A549 (cell line): ENCODE measurements around the gene CRB1. TPM values are rescaled to one million over a fixed set of nuclear protein-coding genes. Genes with fewer than 3 reads are reported as not detected.

Experiments
- ATAC-seq, 2 experiments: fragments of 200-7000 bp in 1 of 2; fragments of >200 bp in 1 of 2; cut with Nextera tagmentation in 1 of 2; cut with Tn5 transposase in 1 of 2; 3 replicates each; pipeline versions ENCODE4 v1.8.0 to v1.9.1; 2018 to 2020; ENCODE audit warnings: mild to moderate bottlenecking in 1 of 2, moderate library complexity in 1 of 2
- CTCF ChIA-PET: fragments of 300-600 bp; sonication (Branson Sonifier 250); formaldehyde crosslinking; extraction: SDS; loops from one replicate; lab custom pipeline; 2021; ENCODE audit warnings: antibody characterized with exemption, inconsistent platforms; lab: Yijun Ruan, JAX
- POLR2A ChIA-PET: fragments of 350-600 bp; formaldehyde crosslinking; extraction: SDS; loops from one replicate; lab custom pipeline; 2021; ENCODE audit warnings: antibody characterized with exemption, inconsistent platforms; lab: Yijun Ruan, JAX
- DNase-seq, 2 experiments: peaks; one replicate each; pipeline versions ENCODE4 v3.0.0 to v3.0.0-alpha.2; 2011 to 2016; ENCODE audit warnings: low read depth in 1 of 2, low spot score in 1 of 2
- FAIRE-seq: peaks from 2 replicates; lab custom pipeline; 2011; peaks lifted over from hg19 to GRCh38; lab: Jason Lieb, UNC
- H3K27ac ChIP-seq, 2 experiments: fragments of >200 bp; sonication (Bioruptor Twin); formaldehyde crosslinking; 3 replicates each; pipeline ENCODE4 v1.5.1; 2016 to 2017
- H3K4me1 ChIP-seq: fragments of >200 bp; sonication (Bioruptor Twin); formaldehyde crosslinking; 3 replicates; pipeline ENCODE4 v1.6.1; 2016
- H3K4me2 ChIP-seq: fragments of >200 bp; sonication (Bioruptor Twin); formaldehyde crosslinking; 3 replicates; pipeline ENCODE4 v1.6.1; 2016
- H3K4me3 ChIP-seq: fragments of >200 bp; sonication (Bioruptor Twin); formaldehyde crosslinking; 3 replicates; pipeline ENCODE4 v1.5.1; 2016
- H3K9me3 ChIP-seq: fragments of >200 bp; sonication (Bioruptor Twin); formaldehyde crosslinking; 3 replicates; pipeline ENCODE4 v1.6.1; 2016
- CBX2 ChIP-seq: fragments of 200-600 bp; sonication (generic); IDR thresholded peaks from 2 replicates; pipeline ENCODE4 v1.6.1; 2016; ENCODE audit warnings: low read depth, mild to moderate bottlenecking, borderline replicate concordance
- CBX8 ChIP-seq: fragments of 200-600 bp; sonication (generic); IDR thresholded peaks from 2 replicates; pipeline ENCODE4 v1.6.1; 2016
- EHMT2 ChIP-seq: fragments of 200-600 bp; sonication (generic); IDR thresholded peaks from 2 replicates; pipeline ENCODE4 v1.6.1; 2016; ENCODE audit warnings: antibody characterized with exemption, low read depth, mild to moderate bottlenecking, moderate library complexity
- ESRRA ChIP-seq: fragments of 150-350 bp; IDR thresholded peaks from 2 replicates; pipeline ENCODE4 v1.6.1; 2014; ENCODE audit warnings: mild to moderate bottlenecking, low read length, borderline replicate concordance
- FOSB ChIP-seq: fragments of 250-450 bp; sonication (Bioruptor Pico); IDR thresholded peaks from 2 replicates; pipeline ENCODE4 v1.5.0; 2020; ENCODE audit warnings: mild to moderate bottlenecking, moderate library complexity
- FOSL2 ChIP-seq, 2 experiments: fragments of 450-650 bp in 1 of 2; fragments of >200 bp in 1 of 2; sonication (Bioruptor Twin) in 1 of 2; formaldehyde crosslinking; IDR thresholded peaks; 2 replicates each; pipeline versions ENCODE4 v1.5.0 to v1.6.1; 2016 to 2020; ENCODE audit warnings: mild to moderate bottlenecking in 1 of 2, moderate library complexity in 1 of 2
- HDAC2 ChIP-seq: fragments of 200-600 bp; sonication (generic); IDR thresholded peaks from 2 replicates; pipeline ENCODE4 v1.6.1; 2016
- JUNB ChIP-seq: fragments of >200 bp; sonication (Bioruptor Twin); formaldehyde crosslinking; IDR thresholded peaks from 2 replicates; pipeline ENCODE4 v1.6.1; 2016
- KDM1A ChIP-seq: fragments of 200-600 bp; sonication (generic); IDR thresholded peaks from 2 replicates; pipeline ENCODE4 v1.6.1; 2016; ENCODE audit warnings: low read depth, mild to moderate bottlenecking
- MAFK ChIP-seq: fragments of 450-650 bp; IDR thresholded peaks from 2 replicates; pipeline ENCODE4 v1.6.1; 2014; ENCODE audit not compliant: partially characterized antibody
- MYC ChIP-seq: IDR thresholded peaks from 2 replicates; pipeline ENCODE4 v1.6.1; 2012; ENCODE audit warnings: mild to moderate bottlenecking, inconsistent platforms, low read length, improper control_type of control experiment, borderline replicate concordance
- NR3C1 ChIP-seq: fragments of >200 bp; sonication (Bioruptor Twin); formaldehyde crosslinking; IDR thresholded peaks from 3 replicates; pipeline ENCODE4 v1.6.1; 2017
- RAD21 ChIP-seq, 2 experiments: fragments of >200 bp in 1 of 2; sonication (Bioruptor Twin) in 1 of 2; formaldehyde crosslinking in 1 of 2; IDR thresholded peaks in 1 of 2; conservative IDR thresholded peaks in 1 of 2; 2 replicates in 1 of 2; 3 replicates in 1 of 2; pipeline ENCODE4 v1.6.1; 2012 to 2018; ENCODE audit warnings: inconsistent platforms in 1 of 2
- SMC3 ChIP-seq: fragments of >200 bp; sonication (Bioruptor Twin); formaldehyde crosslinking; IDR thresholded peaks from 3 replicates; pipeline ENCODE4 v1.6.1; 2018; ENCODE audit warnings: inconsistent platforms
- SREBF2 ChIP-seq: fragments of 450-650 bp; IDR thresholded peaks from 2 replicates; pipeline ENCODE4 v1.6.1; 2014; ENCODE audit warnings: mild to moderate bottlenecking, moderate library complexity
- USF2 ChIP-seq: fragments of 450-650 bp; IDR thresholded peaks from 2 replicates; pipeline ENCODE4 v1.6.1; 2014; ENCODE audit warnings: antibody characterized with exemption
- WGBS: methylation state at CpG from one replicate; pipeline ENCODE4 v1.1.6; 2017; ENCODE audit errors: missing lambda C conversion rate; 5-methylcytosine and 5-hydroxymethylcytosine counted together
- polyA plus RNA-seq, 4 experiments: library from polyadenylated mRNA; depleted of rRNA in 3 of 4; stranded (reverse); fragments of >200 nt; fragmentation: RNase III in 1 of 4; extraction: RNeasy Plus Mini Kit Qiagen cat#74134 plus additional on column Dnase treatment in 1 of 4; gene quantifications; 2 replicates in 3 of 4; 3 replicates in 1 of 4; pipeline ENCODE4 v1.2.3, GENCODE V29; 2011 to 2017
- TF ChIP-seq, protein P1 (sequence below): fragments of 200-600 bp; sonication (generic); IDR thresholded peaks from 2 replicates; pipeline ENCODE4 v1.6.1; 2016; ENCODE audit warnings: antibody characterized with exemption, mild to moderate bottlenecking, moderate library complexity

The CRB1 gene
- polyA plus RNA-seq, 2 of the 4 experiments (the other 2 are of a cell fraction): not detected

GRCh38 chr1:197496722-197497121 is 228.7 kb downstream of the CRB1 start:
- H3K4me3 ChIP-seq: no peak overlapping the region
- TF ChIP-seq RAD21 (conservative IDR thresholded peaks at IDR 0.05 in 1 of 2, IDR thresholded peaks at IDR 0.05 in 1 of 2) (no peak), MYC (no peak), FOSL2 (IDR thresholded peaks at IDR 0.05) (no peak), FOSL2 (CRISPR knock-in tag; IDR thresholded peaks at IDR 0.05) (no peak), NR3C1 (no peak), EHMT2 (no peak), JUNB (no peak), SMC3 (no peak), CBX2 (no peak), SREBF2 (no peak)
- ChIA-PET POLR2A (no interaction called here), CTCF (no interaction called here)
- WGBS: 71% methylated on average over 9 of the region's 10 CpGs
- ATAC-seq (no peak), FAIRE-seq (no peak), DNase-seq (no peak)
- H3K9me3 ChIP-seq: no peaks in the 10 kb centered on the region
- H3K27ac ChIP-seq: no peak overlapping the region
- H3K4me1 ChIP-seq: no peaks in the 10 kb centered on the region
- H3K4me2 ChIP-seq: no peak overlapping the region

DNA sequence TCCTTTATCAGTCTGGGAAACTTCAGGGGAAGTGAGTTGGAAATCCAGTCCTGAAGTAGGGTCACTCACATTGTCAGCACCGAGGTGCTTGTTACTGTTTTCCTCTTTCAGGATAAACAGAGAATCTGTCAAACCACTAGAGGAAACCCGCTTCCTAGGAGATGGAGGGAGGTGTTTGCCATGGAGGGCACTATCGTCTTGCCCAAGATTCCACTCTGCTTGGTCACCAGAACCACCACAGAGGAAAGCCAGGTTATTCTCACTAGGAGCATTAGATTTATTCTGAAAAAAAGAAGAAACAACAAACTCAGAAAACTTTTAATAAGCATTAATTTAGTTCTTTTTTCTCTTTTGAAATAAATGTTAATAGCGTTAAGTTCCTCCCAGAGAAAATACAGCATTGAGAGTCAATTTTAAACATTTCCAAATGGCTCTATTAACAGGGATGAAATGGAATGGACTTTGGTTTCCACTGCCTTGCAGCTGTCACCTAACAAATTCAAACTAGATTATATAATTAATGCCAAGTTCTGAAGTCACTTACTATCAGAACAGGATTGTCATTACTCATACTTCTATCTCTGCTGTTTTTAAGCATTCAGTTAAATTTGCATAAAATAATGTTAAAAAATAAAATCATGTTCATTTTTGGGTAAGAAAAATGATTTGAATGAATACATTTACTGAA is 242.8 kb downstream of the CRB1 start:
- DNase-seq: no peak
- no peak for FAIRE-seq
- whole genome bisulfite sequencing: 85% methylated on average over 4 of the region's 4 CpGs
- ChIA-PET POLR2A (no interaction called here), CTCF (interaction anchor here (1.6 kb wide), 1 partner anchor 9 kb away, joined by 7 read pairs; no protein-coding TSS in a partner anchor)
- Histone ChIP-seq H3K27ac (no peak overlapping the region), H3K4me1 (no peaks in the 10 kb centered on the region), H3K9me3 (no peaks in the 10 kb centered on the region), H3K4me2 (no peak overlapping the region), H3K4me3 (no peak overlapping the region)
- TF ChIP-seq KDM1A: no peak
- no peak for TF ChIP-seq MAFK
- TF ChIP-seq, protein P1, sequence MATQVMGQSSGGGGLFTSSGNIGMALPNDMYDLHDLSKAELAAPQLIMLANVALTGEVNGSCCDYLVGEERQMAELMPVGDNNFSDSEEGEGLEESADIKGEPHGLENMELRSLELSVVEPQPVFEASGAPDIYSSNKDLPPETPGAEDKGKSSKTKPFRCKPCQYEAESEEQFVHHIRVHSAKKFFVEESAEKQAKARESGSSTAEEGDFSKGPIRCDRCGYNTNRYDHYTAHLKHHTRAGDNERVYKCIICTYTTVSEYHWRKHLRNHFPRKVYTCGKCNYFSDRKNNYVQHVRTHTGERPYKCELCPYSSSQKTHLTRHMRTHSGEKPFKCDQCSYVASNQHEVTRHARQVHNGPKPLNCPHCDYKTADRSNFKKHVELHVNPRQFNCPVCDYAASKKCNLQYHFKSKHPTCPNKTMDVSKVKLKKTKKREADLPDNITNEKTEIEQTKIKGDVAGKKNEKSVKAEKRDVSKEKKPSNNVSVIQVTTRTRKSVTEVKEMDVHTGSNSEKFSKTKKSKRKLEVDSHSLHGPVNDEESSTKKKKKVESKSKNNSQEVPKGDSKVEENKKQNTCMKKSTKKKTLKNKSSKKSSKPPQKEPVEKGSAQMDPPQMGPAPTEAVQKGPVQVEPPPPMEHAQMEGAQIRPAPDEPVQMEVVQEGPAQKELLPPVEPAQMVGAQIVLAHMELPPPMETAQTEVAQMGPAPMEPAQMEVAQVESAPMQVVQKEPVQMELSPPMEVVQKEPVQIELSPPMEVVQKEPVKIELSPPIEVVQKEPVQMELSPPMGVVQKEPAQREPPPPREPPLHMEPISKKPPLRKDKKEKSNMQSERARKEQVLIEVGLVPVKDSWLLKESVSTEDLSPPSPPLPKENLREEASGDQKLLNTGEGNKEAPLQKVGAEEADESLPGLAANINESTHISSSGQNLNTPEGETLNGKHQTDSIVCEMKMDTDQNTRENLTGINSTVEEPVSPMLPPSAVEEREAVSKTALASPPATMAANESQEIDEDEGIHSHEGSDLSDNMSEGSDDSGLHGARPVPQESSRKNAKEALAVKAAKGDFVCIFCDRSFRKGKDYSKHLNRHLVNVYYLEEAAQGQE: no peak
- TF ChIP-seq HDAC2: no peak
- TF ChIP-seq ESRRA: no peak
- ATAC-seq: no peak

DNA sequence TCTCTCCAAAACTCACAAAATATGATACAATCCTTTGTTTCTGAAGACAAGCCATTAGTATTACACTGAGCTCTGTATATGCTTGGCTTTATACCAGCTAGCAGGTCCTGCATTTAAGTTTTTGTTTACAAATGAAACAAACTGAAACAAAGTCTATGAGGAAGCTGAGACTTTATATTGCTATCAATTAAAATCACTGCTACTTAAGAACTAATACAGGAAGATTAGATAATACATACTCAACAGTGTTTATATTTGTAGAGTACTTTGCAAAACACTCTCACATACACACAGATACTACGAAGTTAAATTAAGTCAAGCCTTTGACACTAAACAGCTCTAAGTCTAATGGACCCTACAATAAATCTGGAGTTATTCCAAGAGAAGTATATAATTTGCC is 247.4 kb downstream of the CRB1 start:
- 83% methylated on average over 1 of the region's 1 CpG for WGBS
- CTCF ChIA-PET: interaction anchor here (1.1 to 1.4 kb wide), 2 partner anchors 100 to 354 kb away, joined by 3 to 4 read pairs; no protein-coding TSS in a partner anchor
- ATAC-seq (no peak), FAIRE-seq (no peak), DNase-seq (no peak)
- H3K9me3 ChIP-seq: no peaks in the 10 kb centered on the region
- H3K27ac ChIP-seq: no peak overlapping the region
- TF ChIP-seq USF2 (no peak), FOSB (CRISPR knock-in tag) (no peak), CBX8 (no peak), EHMT2 (no peak)
- no peak overlapping the region for H3K4me2 ChIP-seq
- H3K4me1 ChIP-seq: no peaks in the 10 kb centered on the region
- POLR2A ChIA-PET: no interaction called here
- H3K4me3 ChIP-seq: no peak overlapping the region
